NCI-H1048 (cell line): ENCODE measurements around the gene SRPK3.
A peak's percentile ranks its signal among the peaks of the same experiment; 100 is the strongest.

Experiments
- DNase-seq: peaks from one replicate; lab custom pipeline; 2025; lab: John Stamatoyannopoulos, UW

The SRPK3 gene

GRCh38 chrX:153784325-153784967, 3.6 kb downstream of the SRPK3 start:
- no peak for DNase-seq

GRCh38 chrX:153786669-153787068, 5.8 kb downstream of the SRPK3 start:
- DNase-seq = no peak

GRCh38 chrX:153789654-153790053, 8.8 kb downstream of the SRPK3 start:
- DNase-seq = no peak

- DNase-seq = no peak
Measured at GRCh38 chrX:153791104-153791852, 10.4 kb downstream of the SRPK3 start.

- no peak for DNase-seq
Measured at GRCh38 chrX:153792368-153792767, 11.5 kb downstream of the SRPK3 start.

- DNase-seq = no peak
Measured at GRCh38 chrX:153793291-153793690, 12.4 kb downstream of the SRPK3 start.

GRCh38 chrX:153794018-153794896, 13.4 kb downstream of the SRPK3 start, which contains the start of the genes IDH3G and SSR4:
Gene IDH3G (minus strand): TSS chrX:153794375. CDS start chrX:153794326, 49 bp downstream.
Gene SSR4 (plus strand): TSS chrX:153794668. CDS start chrX:153794688, 20 bp downstream.
- DNase-seq = peak; percentile 77

- DNase-seq = no peak
Measured at GRCh38 chrX:153794897-153795816, 14.3 kb downstream of the SRPK3 start.

- no peak for DNase-seq
Measured at GRCh38 chrX:153797415-153798015, 16.7 kb downstream of the SRPK3 start.

GRCh38 chrX:153799326-153799725, 18.5 kb downstream of the SRPK3 start:
- no peak for DNase-seq

- DNase-seq = no peak
Measured at GRCh38 chrX:153800177-153800722, 19.4 kb downstream of the SRPK3 start.

- no peak for DNase-seq
Measured at GRCh38 chrX:153800746-153801145, 19.9 kb downstream of the SRPK3 start.

GRCh38 chrX:153801669-153802068, 20.8 kb downstream of the SRPK3 start:
- DNase-seq = no peak

- no peak for DNase-seq
Measured at GRCh38 chrX:153802513-153803045, 21.7 kb downstream of the SRPK3 start.

- no peak for DNase-seq
Measured at GRCh38 chrX:153803211-153804099, 22.6 kb downstream of the SRPK3 start.

GRCh38 chrX:153804100-153804595, 23.3 kb downstream of the SRPK3 start:
- no peak for DNase-seq

GRCh38 chrX:153804621-153805020, 23.8 kb downstream of the SRPK3 start:
- no peak for DNase-seq

GRCh38 chrX:153805436-153805835, 24.6 kb downstream of the SRPK3 start:
- no peak for DNase-seq

- no peak for DNase-seq
Measured at GRCh38 chrX:153806999-153807575, 26.2 kb downstream of the SRPK3 start.
